ENCODE results near the gene ATP5F1E. TPM values are rescaled to one million over a fixed set of nuclear protein-coding genes. Genes with fewer than 3 reads are reported as not detected.
"Not testable (repeated sequence)": the region's sequence is repeated elsewhere in the genome, so short reads cannot be mapped to it uniquely, and the experiment has no call there.

Gene ATP5F1E
- total RNA-seq, 1 donor from 2014 or later: 132 TPM

- intact Hi-C loops (cut with DNase I): no loop called here
- no peak for ATAC-seq
- DNase-seq (ENCODE audit: missing footprints): no peak
Measured at GRCh38 chr20:59046862-59047261, 14.7 kb upstream of the ATP5F1E start.

GRCh38 chr20:59044796-59045195 lies 12.7 kb upstream of the ATP5F1E start:
- no peak for ATAC-seq
- peak; percentile 61 for DNase-seq (ENCODE audit: missing footprints)
- intact Hi-C loops (cut with DNase I): no loop called here

GRCh38 chr20:59044295-59044694 lies 12.2 kb upstream of the ATP5F1E start:
- ATAC-seq: no peak
- DNase-seq (ENCODE audit: missing footprints): no peak
- intact Hi-C loops (cut with DNase I): no loop called here

GRCh38 chr20:59043698-59044097 lies 11.6 kb upstream of the ATP5F1E start:
- intact Hi-C loops (cut with DNase I): no loop called here
- DNase-seq (ENCODE audit: missing footprints) (no peak), ATAC-seq (no peak)

GRCh38 chr20:59042796-59043631 lies 10.9 kb upstream of the ATP5F1E start:
- peak; percentile 99 for ATAC-seq
- intact Hi-C loops (cut with DNase I): no loop called here
- DNase-seq (ENCODE audit: missing footprints): peak; percentile 97

- ATAC-seq (peak; percentile 38), DNase-seq (ENCODE audit: missing footprints) (no peak)
- intact Hi-C loops (cut with DNase I): no loop called here
Measured at GRCh38 chr20:59042151-59042795, 10.1 kb upstream of the ATP5F1E start, which contains the start of gene PRELID3B. PRELID3B (minus strand) TSS chr20:59042786; CDS start chr20:59042730, 56 bp downstream.

GRCh38 chr20:59041487-59041886 lies 9.4 kb upstream of the ATP5F1E start:
- intact Hi-C loops (cut with DNase I); ATAC-seq; DNase-seq (ENCODE audit: missing footprints): not testable (repeated sequence)

- ATAC-seq (no peak), DNase-seq (ENCODE audit: missing footprints) (no peak)
- intact Hi-C loops (cut with DNase I): no loop called here
Measured at GRCh38 chr20:59040667-59041066, 8.5 kb upstream of the ATP5F1E start.

- no peak for ATAC-seq
- no peak for DNase-seq (ENCODE audit: missing footprints)
- intact Hi-C loops (cut with DNase I): no loop called here
Measured at GRCh38 chr20:59039233-59039632, 7.1 kb upstream of the ATP5F1E start.

- DNase-seq (ENCODE audit: missing footprints): no peak
- ATAC-seq: no peak
- intact Hi-C loops (cut with DNase I): no loop called here
Measured at GRCh38 chr20:59037386-59037785, 5.3 kb upstream of the ATP5F1E start.

- no peak for ATAC-seq
- DNase-seq (ENCODE audit: missing footprints): no peak
- intact Hi-C loops (cut with DNase I): no loop called here
Measured at GRCh38 chr20:59035381-59035780, 3.2 kb upstream of the ATP5F1E start.

GRCh38 chr20:59033616-59034165 lies 1.6 kb upstream of the ATP5F1E start:
- ATAC-seq (no peak), DNase-seq (ENCODE audit: missing footprints) (no peak)
- intact Hi-C loops (cut with DNase I): loop anchor here (2.0 kb wide), 1 partner anchor 143 kb away; no protein-coding TSS in a partner anchor

- no peak for ATAC-seq
- intact Hi-C loops (cut with DNase I): loop anchor here (2.0 kb wide), 1 partner anchor 142 kb away; no protein-coding TSS in a partner anchor
- DNase-seq (ENCODE audit: missing footprints): no peak
Measured at GRCh38 chr20:59033093-59033492, 958 bp upstream of the ATP5F1E start.

GRCh38 chr20:59032713-59033059 lies 551 bp upstream of the ATP5F1E start:
- intact Hi-C loops (cut with DNase I): loop anchor here (2.0 kb wide), 1 partner anchor 142 kb away; no protein-coding TSS in a partner anchor
- DNase-seq (ENCODE audit: missing footprints) (no peak), ATAC-seq (no peak)

GRCh38 chr20:59031564-59032022 lies 542 bp downstream of the ATP5F1E start:
- DNase-seq (ENCODE audit: missing footprints) (no peak), ATAC-seq (no peak)
- intact Hi-C loops (cut with DNase I): loop anchor here (2.0 kb wide), 2 partner anchors 51 to 141 kb away; partner anchors contain the start of gene NELFCD

- intact Hi-C loops (cut with DNase I): loop anchor here (2.0 kb wide), 1 partner anchor 50 kb away; the partner anchor contains the start of gene NELFCD
- DNase-seq (ENCODE audit: missing footprints) (no peak), ATAC-seq (no peak)
Measured at GRCh38 chr20:59030911-59031563, 1.1 kb downstream of the ATP5F1E start.

GRCh38 chr20:59028812-59029211 lies 3.3 kb downstream of the ATP5F1E start:
- intact Hi-C loops (cut with DNase I): no loop called here
- DNase-seq (ENCODE audit: missing footprints): no peak
- no peak for ATAC-seq

GRCh38 chr20:59027741-59028320 lies 4.3 kb downstream of the ATP5F1E start:
- DNase-seq (ENCODE audit: missing footprints) (no peak), ATAC-seq (no peak)
- intact Hi-C loops (cut with DNase I): no loop called here

All from Right ventricle myocardium inferior (tissue), 1 donor.